ENCODE results near the gene COX7B.
"Not testable (repeated sequence)": the region's sequence is repeated elsewhere in the genome, so short reads cannot be mapped to it uniquely, and the experiment has no call there.

Gene COX7B, protein sequence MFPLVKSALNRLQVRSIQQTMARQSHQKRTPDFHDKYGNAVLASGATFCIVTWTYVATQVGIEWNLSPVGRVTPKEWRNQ

DNA sequence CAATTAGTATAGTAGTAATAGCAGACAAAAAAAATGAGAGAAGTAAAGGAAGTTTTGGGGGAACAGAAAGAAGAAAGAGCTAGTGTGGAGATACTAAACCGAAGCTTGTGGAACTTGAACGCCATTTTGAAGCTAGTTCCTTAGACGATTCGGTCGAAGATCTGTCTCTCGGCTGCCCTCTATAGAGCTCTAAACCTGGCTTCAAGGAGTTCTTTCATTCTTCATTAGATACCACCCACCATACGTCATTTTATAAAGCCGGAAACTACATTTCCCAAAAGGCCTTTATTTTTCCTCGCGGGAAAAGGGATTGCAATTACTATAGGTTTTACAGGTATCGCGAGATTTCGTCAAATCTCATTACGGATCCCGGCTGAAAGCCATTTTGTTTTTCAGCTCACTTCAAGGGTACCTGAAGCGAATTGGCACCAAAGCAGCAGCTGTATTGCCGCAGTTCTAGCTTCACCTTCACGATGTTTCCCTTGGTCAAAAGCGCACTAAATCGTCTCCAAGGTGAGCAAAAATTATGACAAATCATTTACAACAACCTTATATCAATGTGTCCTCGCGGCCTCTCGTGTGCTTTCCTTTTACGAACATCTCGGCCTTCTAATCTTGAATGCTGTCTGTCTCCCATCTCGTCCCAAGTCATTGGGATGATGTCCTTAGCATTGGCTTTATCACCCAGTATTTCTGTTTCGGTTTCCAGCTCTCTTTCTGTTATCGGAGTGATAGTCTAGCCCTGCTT is at the start of gene COX7B:
COX7B (plus strand) TSS at position 388 of the 748 bp plus-strand sequence; CDS start at position 474, 86 bp downstream.
- DNase-seq (ENCODE audit: low spot score): peak; percentile 99

DNA sequence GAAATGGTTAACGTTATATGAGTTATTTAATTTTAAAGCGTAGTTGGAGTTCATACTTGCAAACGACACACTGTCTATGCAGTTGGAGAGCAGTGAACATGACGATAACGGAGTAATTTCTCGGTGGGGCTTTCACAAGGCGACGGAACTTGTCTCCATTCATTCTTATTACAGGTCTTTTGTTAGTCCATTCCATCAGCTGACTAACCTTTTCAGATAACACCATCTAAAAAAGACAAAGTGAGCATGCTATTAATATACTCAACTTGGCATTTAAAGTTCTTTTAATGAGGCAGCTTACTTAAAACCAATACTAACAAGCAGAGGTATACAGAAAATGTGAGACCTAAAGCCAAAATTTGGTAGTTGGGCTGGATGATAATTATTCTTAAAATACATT is 23.9 kb upstream of the COX7B start:
- no peak for DNase-seq (ENCODE audit: low spot score)

DNA sequence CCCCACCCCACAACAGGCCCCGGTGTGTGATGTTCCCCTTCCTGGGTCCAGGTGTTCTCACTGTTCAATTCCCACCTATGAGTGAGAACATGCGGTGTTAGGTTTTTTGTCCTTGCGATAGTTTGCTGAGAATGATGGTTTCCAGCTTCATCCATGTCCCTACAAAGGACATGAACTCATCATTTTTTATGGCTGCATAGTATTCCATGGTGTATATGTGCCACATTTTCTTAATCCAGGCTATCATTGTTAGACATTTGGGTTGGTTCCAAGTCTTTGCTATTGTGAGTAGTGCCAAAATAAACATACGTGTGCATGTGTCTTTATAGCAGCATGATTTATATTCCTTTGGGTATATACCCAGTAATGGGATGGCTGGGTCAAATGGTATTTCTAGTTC is 17.9 kb upstream of the COX7B start:
- DNase-seq (ENCODE audit: low spot score): not testable (repeated sequence)

DNA sequence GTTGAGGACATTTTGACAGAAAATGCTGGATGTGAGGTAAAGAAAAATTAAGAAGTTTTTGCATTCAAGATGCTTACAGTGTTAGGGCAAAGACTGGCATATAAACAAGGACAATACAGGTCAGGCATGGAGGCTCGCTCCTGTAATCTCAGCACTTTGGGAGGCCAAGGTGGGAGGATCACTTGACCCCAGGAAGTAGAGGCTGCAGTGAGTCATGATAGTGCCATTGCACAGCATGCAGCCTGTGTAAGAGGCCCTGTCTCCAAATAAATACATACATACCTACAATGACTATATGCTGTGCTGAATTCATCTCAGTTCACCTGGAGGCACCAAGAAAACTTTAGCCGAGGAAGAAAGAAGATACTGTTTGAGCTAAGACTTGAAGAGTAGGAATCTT is 6.4 kb upstream of the COX7B start:
- no peak for DNase-seq (ENCODE audit: low spot score)

DNA sequence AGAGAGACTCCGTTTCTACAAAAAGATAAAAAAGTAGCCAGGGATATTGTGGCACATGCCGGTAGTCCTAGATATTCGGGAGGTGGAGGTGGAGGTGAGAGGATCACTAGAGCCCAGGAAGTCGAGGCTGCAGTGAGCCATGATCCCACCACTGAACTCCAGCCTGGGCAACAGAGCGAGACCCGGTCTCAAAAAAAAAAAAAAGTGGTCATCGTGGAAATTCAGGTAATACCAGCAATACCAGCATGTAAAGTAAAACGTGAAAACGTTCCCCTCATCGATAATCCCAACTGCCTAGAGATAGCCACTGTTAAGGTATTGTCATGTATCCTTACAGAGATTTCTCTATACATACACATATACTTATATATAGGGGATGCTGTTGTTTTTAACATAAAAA is 5.6 kb upstream of the COX7B start:
- no peak for DNase-seq (ENCODE audit: low spot score)

DNA sequence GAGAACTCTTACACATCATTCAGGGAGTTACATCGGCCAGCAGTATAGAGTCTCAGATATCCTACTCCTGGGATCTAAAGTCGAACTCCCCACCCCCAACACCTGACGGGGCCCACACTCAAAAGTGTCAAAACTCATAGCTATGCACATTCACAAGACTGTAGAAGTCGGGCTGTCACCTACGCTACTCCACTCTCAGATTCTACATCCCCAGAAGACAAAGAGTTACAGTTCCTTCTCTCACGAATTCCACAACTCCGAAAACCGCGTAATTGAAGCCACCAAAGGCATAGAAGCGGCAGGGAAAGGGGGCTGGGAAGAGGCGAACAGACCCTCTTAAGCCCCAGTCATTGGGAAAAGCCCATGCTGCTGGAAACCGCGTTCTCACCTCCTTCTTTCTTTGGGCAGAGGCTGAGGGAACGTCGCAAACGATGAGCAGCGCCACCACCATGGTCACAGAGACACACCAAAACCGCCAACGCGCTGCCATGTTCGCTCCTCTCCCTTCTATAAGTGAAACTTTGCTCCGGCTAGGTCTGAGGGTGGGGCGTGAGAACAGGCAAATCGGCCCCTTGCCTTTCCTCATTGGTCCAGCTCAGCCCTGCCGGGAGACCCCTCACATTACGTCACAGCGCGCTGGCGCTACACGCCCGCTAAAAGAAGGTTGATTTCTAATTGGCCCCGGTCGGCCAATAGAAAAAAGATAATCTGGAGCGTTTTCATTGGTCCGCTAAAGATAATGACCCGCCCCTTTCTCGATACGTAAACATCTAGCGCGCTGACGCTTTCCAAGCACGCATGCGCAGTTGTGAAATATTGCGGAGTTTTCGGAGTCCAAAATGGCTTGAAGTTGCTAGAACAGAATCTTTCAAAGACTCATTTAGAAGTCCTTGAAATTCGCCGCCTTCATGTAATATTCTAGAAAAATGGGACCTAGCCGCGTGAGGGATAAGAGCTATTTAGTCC is 4.1 kb upstream of the COX7B start, which contains the start of gene MAGT1:
MAGT1 (minus strand) TSS at position 515 of the 966 bp plus-strand sequence; CDS start at position 490, 25 bp downstream.
- DNase-seq (ENCODE audit: low spot score): peak; percentile 96

DNA sequence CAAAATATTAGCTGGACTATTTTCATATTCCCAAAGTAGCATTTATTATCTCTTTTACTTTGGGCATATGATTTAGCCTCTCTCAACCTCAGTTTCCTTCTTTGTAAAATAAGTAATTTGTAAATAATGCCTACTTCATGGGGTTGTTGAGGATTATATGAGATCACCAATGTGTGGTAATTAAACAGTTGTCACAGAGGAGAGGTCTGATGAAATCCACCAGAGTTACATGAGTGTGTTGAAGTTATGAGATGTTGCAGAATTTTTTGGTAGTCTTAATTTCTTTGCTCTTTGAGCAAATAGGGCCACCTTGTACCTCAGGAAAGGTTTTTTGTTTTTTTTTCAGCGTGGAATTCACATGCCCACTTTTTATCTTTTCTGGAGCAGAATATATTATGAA is 1.4 kb downstream of the COX7B start:
- DNase-seq (ENCODE audit: low spot score): no peak

DNA sequence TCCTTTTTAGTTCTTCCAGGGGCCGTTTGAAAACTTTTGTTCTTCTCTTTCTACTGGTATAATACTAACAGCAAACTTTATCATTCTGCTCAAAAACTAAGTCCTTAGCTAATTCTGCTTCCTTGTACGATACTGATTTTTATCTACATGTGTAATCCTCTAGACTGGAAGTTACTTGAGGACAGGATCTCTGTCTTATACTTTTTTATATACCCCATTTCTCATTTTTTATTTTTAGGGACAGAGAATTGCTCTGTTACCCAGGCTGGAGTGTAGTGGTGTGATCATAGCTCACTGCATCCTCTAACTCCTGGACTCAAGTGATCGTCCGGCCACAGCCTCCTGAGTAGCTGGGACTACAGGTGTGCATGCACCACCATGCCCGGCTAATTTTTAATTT is 2.2 kb downstream of the COX7B start:
- no peak for DNase-seq (ENCODE audit: low spot score)

DNA sequence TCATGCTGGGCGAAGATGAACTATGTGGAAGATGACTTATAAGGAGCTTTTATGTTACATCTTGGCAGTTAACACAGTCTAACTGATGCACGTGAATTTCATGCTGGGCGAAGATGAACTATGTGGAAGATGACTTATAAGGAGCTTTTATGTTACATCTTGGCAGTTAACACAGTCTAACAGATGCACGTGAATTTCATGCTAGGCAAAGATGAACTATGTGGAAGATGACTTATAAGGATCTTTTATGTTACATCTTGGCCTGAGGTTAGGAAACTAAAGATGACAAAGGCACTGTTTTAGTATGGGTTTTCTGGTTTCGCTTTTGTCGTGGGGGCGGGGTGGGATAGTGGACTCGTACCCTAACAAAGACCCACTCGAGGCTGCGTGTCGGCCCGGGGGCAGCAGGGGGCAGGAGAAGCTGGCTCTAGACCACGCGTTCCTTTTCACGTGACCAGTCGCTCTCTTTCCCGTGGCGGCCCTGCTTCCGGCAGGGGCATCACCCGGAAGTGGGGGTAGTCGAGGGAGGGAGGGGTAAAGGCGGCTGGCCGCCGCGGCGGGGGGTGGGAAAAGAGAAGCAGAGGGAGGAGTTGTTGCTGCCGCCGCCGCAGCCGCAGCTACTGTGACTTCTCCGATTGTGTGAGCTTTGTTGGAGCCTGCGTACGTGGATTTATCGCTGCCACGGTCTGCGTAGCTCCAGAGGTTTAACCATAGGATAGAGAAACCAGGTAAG is 11.0 kb downstream of the COX7B start, which contains the start of gene ATP7A:
ATP7A (plus strand) TSS at position 586 of the 733 bp plus-strand sequence. CDS start 60,949 bp downstream, outside the sequence.
- DNase-seq (ENCODE audit: low spot score): peak; percentile 84

DNA sequence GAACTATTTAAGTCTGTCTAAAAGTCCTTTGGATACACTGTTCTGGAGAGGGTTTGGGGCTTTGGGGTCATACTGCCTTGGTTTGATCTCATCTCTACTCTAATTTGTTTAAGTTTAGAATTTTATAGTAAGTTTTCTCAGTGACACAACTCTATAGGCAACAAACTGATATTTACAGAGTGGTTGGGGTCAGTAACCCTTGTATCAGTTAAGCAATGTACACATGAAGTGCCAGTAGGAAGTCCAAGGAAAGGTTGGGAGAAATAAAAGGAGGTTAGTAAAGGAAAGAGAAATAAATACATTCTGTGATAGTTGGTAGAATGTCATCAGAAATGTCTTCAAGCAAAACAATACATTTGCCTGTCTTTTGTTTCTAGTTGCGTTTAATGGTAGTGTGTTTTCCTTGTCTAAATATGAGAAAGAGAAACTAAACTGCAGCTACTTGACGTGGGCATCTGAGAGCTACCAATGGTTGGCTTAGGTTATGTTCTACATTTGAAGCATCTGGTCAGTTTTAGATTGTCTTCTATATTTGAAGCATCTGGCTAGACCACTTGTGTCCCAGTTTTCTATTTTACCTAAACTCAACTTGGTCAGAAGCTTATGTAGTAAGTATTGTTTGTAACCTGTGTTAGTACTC is 18.1 kb downstream of the COX7B start:
- no peak for DNase-seq (ENCODE audit: low spot score)

DNA sequence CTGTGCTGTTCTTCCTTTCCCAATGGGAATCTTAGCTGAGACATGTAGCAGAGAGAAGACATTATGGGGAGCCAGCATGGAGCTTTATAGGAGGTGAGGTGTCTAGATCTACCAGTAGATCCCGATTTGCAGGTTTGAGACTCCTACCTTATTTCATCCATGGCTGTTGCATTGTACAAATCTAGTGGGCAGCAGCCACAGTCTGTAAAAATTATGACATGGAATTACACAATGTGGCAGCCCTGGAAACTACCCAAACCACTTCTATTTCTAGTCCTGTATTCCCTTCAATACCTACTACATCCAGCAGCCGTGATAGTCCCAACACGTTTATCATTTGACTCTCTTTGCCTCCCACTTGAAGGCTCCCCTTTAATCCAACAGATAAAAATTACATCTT is 19.3 kb downstream of the COX7B start:
- DNase-seq (ENCODE audit: low spot score): no peak

DNA sequence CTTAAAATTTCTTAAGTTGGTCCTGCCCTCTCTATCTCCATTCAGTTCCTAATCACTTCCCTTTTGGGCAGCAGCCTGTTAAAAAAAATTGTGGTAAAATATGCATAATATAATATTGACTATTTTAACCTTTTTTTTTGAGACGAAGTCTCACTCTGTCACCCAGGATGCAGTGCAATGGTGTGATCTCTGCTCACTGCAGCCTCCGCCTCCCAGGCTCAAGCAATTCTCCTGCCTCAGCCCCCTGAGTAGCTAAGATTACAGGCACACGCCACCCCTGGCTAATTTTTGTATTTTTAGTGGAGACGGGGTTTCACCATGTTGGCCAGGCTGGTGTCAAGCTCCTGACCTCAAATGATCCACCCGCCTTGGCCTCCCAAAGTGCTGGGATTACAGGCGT is 20.1 kb downstream of the COX7B start:
- DNase-seq (ENCODE audit: low spot score): not testable (repeated sequence)

DNA sequence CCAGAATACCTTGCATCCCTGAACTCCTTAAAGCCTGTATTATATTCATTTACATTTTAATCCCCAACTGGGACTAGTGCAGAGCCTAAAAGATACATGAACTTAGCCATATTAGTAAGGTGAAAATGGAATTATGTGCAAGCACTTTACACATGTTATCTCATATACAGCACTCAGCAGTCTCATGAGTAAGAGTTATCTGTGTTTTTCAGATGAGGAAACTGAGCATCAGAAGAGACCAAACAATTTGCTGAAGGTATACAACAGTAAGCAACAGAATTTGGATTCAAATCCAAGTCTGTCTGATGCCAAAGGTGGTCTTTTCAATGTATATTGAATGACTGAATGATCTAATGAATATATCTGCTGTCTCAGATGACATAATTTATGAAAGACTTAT is 23.5 kb downstream of the COX7B start:
- DNase-seq (ENCODE audit: low spot score): no peak

DNA sequence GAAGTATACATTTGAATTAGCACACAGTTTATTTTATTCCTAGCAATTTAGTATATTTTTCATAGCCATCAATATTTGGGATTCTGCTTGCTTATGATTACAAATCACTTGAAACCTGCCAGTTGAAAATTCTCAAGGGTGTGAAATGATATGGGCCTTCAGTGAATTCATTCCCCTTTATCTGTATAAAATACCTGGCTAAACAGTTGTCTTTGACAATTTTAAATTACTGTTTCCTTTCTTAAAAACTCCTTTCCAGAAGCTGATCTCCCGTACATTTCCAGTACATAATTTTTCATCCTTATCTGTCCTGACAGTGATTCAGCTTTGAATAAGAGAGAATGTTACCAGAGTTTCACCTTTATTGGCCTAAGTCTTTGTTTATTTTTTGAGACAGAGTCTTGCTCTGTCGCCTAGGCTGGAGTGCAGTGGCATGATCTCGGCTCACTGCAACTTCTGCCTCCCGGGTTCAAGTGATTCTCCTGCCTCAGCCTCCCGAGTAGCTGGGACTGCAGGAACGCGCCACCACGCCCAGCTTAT is 25.1 kb downstream of the COX7B start:
- no peak for DNase-seq (ENCODE audit: low spot score)

DNA sequence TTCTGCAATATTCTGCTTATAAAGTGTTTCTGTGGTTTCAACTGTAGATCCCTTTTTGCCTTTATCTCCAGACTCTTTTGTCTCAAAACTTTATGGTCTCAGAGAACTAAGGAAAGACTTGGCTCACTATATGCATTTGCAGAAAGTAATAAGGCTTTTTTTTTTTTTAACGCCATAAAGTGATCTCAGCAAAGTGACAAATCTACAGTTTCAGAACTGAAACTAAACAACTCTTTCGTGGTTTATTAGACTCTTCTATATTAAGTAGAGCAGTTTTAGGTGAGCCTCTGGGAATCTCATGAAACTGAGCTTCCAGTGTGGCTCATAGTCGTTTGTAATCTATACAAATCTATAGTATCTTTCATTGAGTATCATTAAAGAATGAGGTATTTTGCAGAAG is 26.5 kb downstream of the COX7B start:
- no peak for DNase-seq (ENCODE audit: low spot score)

DNA sequence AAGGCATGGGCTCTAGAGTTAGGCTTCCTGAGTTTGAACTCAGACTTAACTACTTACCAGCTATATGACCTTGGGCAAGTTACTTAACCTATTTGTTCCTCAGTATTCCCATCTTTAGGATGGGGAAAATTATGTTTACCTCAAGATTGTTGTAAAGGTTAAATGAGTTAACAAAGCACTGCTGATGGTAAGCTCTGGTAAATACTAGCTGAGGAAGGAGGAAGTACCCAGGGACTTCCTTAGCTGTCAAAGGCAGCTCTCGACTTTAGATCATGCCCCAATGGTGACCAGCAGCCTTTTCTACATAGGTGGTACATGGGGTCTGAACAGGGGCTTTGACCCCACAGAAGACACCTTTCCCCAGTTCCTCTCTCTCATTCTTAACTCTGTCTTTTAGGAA is 31.3 kb downstream of the COX7B start:
- DNase-seq (ENCODE audit: low spot score): no peak

DNA sequence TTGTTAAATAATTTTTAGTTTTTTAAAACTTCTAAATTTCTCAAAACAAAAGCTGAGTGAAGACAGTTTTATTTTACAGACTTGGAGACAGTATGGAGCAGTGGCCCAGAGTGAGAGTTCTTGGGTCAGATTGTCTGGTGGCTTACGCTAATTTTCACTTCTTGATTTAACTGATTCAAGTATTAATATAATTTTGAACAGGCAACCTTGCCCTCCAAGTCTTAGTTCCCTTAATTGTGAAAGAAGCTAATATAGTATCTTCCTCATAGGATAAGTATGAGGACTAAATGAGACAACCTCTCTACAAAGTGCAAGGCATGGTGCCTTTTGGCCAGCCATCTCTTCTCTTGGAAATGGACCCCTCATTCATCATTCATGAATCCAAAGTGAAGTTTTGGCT is 36.6 kb downstream of the COX7B start:
- DNase-seq (ENCODE audit: low spot score): no peak

DNA sequence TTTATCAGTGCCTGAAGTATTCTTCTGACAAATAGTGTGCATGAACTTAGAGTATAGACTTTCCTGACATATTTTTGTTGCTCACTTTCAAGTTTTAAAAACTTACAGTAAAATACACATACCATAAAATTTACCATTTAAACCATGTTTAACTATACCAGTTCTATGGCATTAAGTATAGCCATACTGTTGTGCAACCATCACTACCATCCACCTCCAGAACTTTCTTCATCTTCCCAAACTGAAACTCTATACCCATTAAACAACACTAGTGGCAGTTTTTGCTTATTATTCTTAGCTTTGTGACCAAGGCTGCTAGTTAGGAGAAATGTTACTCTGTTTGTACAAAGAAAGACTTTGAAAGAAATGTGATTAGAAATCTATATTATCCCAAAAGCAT is 37.0 kb downstream of the COX7B start:
- DNase-seq (ENCODE audit: low spot score): no peak

DNA sequence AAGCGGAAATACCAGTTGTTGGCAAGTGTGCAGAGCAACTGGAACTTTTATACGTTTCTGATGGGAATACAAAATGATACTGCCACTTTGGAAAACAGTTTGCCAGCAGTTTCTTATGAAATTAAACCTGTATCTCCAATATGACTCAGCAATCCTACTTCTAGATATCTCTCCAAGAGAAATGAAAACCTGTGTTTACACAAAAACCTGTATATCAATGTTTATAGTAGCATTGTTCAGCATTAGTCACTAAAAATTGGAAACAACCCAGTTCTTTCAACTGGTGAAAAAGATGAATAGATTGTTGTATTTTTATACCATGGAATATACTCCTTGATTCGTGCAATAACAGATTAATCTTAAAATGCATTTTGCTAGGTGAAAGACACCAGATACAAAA is 38.0 kb downstream of the COX7B start:
- DNase-seq (ENCODE audit: low spot score): no peak

DNA sequence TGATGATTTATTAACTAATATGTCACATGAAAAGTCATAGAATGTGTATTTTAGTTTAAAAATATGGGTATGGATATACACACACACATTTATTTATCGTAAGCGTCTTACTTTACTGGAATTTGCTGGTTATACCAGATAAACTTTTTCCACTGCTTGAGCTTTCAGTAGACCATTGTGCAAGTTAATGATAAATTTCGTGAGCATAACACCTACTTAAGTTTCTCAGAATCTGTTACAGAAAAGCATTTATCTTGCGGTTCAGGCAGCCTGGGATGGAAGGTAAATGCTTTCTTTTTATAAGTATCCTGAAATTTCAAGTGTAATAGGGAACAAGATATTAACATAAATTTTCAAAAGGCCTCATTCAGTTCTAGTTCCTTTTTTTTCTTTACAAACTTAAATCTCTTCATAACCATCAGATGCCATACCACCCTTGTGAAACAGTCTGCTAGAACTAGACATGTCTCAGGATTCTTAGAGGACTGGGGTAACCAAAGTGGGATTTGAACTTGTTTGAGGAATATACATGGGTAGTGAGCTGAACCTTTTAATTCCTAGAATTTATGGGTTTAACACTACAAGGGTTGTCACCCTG is 38.9 kb downstream of the COX7B start:
- no peak for DNase-seq (ENCODE audit: low spot score)

DNA sequence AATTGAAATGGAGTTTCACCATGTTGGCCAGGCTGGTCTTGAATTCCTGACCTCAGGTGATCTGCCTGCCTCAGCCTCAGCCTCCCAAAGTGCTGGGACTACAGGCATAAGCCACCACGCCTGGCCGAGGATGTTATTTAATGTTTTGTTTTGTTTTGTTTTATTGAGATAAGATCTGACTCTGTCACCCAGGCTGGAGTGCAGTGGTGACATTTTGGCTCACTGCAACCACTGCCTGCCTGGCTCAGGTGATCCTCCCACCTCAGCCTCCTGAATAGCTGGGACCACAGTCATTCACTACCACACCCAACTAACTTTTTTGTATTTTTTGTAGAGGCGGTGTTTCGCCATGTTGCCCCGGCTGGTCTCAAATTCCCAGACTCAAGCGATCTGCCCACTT is 45.8 kb downstream of the COX7B start:
- DNase-seq (ENCODE audit: low spot score): not testable (repeated sequence)
